ENCODE measurements around the gene ZNF76.
A peak's percentile ranks its signal among the peaks of the same experiment; 100 is the strongest.

ZNF76 gene

GRCh38 chr6:35238843-35239289 is 20.7 kb upstream of the ZNF76 start:
- no peak for DNase-seq

- no peak for DNase-seq
Measured at GRCh38 chr6:35239581-35239980, 20.0 kb upstream of the ZNF76 start.

- peak; percentile 77 for DNase-seq
Measured at GRCh38 chr6:35240838-35241801, 18.4 kb upstream of the ZNF76 start.

- DNase-seq: no peak
Measured at GRCh38 chr6:35242486-35242885, 17.0 kb upstream of the ZNF76 start.

- no peak for DNase-seq
Measured at GRCh38 chr6:35242906-35243305, 16.6 kb upstream of the ZNF76 start.

- no peak for DNase-seq
Measured at GRCh38 chr6:35243386-35243958, 16.1 kb upstream of the ZNF76 start.

GRCh38 chr6:35244551-35244950 is 15.0 kb upstream of the ZNF76 start:
- DNase-seq: no peak

GRCh38 chr6:35247642-35248231 is 11.8 kb upstream of the ZNF76 start:
- no peak for DNase-seq

GRCh38 chr6:35248300-35248699 is 11.2 kb upstream of the ZNF76 start:
- no peak for DNase-seq

- DNase-seq: no peak
Measured at GRCh38 chr6:35248965-35249364, 10.6 kb upstream of the ZNF76 start.

GRCh38 chr6:35251949-35252348 is 7.6 kb upstream of the ZNF76 start:
- DNase-seq: no peak

GRCh38 chr6:35253249-35253648 is 6.3 kb upstream of the ZNF76 start:
- no peak for DNase-seq

- DNase-seq: no peak
Measured at GRCh38 chr6:35258336-35258735, 1.2 kb upstream of the ZNF76 start.

- no peak for DNase-seq
Measured at GRCh38 chr6:35258858-35259193, 709 bp upstream of the ZNF76 start.

GRCh38 chr6:35259948-35260590 is 534 bp downstream of the ZNF76 start:
- peak; percentile 77 for DNase-seq

GRCh38 chr6:35260591-35261570 is 1.3 kb downstream of the ZNF76 start:
- DNase-seq: no peak

GRCh38 chr6:35262596-35262995 is 3.1 kb downstream of the ZNF76 start:
- DNase-seq: no peak

GRCh38 chr6:35264550-35265274 is 5.2 kb downstream of the ZNF76 start:
- no peak for DNase-seq

GRCh38 chr6:35265523-35265922 is 6.0 kb downstream of the ZNF76 start:
- no peak for DNase-seq

GRCh38 chr6:35267446-35267845 is 7.9 kb downstream of the ZNF76 start:
- DNase-seq: no peak

- DNase-seq: no peak
Measured at GRCh38 chr6:35267897-35268296, 8.4 kb downstream of the ZNF76 start.

GRCh38 chr6:35272005-35272404 is 12.5 kb downstream of the ZNF76 start:
- DNase-seq: no peak

Data from activated naive CD4-positive, alpha-beta T cell treated with Interleukin-2 at 50 U/mL for 16 hours (primary cell).